HG03103 (cell line): Measurements from ENCODE around the gene TOR4A.
"Not testable (repeated sequence)": the region's sequence is repeated elsewhere in the genome, so short reads cannot be mapped to it uniquely, and the experiment has no call there.

Experiments used
- ATAC-seq: cut with Tn5 transposase; IDR thresholded peaks from one replicate; pipeline ENCODE4 v1.9.1; 2021; ENCODE audit warnings: low read depth; ENCODE audit not compliant: unreplicated experiment

Gene TOR4A

DNA sequence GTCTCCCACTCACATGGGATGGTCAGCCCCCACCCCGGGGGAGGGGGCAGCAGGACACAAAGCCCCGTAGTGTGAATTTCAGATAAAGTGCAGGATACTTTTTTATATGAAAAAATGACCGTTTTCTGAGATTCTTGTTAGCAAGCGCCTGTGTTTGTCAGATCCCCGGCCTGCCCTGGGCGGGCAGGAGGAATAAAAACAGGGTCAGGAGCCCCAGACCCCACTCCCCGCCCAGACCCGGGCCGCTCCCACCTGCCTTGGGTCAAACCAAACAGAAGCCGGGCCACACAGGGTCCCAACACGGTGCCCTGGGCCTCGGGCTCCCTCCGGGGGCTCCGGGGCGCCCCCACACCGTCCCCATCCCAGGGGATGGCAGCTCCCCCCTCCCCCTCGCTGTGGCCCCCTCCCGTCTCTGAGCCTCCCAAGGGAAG lies 38.1 kb downstream of the TOR4A start:
- ATAC-seq: no peak

DNA sequence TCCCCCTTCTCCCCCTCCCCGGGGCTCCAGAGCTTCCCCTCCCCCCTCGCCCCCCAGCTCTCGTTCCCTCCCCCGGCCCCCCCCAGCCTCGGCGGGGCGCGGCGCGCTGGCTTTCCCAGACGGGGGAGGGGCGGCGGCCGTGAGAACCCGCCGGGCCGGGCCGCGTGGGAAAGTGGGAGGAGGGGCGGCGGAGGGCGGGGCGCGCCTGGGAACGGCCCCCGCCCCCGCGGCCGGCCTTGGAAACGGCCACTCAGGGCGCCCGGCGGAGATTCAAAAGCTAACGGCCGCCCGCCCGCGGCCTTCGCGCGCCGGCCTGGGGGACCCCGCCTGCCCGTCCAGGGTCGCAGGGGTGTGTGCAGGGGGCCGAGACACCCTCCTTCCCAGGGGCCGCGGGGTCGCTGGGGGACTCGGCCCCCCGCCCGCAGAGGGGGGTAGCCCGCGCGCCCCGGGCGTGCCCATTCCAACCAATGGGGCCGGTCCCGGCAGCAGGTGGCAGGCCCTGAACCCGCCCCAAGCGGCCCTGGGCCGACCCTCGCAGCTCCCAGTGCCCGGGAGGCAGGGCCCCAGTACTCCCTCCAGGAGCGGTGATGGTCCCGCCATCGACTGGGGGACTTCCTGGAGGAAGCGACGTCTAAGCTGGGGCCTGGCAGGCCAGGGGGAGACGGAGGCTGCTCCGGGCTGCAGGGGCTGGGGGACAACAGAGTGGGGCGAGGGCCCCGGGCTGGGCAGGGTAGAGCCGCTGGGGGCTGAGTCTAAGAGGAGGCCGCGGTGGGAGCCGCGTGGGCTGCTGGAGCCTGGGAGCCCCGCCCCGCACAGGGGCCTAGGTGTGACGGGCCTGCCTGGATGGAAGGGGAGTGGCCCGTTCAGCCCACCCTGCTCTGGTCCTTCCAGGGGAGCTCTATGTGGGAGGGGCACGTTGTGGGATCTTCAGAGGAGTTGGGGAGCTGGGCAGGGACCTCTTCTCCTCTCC lies 38.8 kb downstream of the TOR4A start:
- no peak for ATAC-seq

DNA sequence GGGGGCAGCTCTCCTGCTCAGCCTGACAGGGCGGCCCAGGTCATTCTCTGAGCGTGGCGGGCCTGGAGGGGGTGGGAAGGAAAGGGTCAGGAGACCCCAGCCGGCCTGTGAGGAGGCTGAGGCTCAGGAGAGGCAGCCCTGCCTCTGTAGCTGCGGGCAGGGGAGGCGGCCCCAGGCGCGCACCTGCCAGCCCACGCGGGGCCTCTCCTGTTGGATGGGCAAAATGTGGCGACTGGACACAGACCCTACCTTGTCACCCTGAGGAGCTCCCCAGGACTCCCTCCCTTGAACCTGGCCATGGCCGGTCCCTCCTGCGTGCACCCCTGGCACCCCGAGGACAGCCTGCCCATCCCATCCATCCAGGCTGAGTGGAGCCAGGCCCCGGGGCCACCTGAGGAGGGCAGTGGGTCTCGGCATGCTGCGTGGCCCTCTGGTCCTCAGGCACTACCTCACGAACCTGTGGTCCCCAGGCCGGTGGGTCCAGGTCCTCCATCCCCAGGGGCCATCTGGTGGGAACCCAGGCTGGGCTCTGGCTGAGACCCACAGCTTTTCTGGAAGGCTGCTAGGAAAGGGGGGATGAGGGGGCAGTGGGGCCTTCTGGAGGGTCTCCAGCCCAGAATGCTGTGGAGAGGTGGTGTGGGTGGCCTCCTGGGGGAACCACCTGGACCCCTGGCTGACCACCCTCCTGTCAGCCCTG lies 39.6 kb downstream of the TOR4A start:
- ATAC-seq: no peak

DNA sequence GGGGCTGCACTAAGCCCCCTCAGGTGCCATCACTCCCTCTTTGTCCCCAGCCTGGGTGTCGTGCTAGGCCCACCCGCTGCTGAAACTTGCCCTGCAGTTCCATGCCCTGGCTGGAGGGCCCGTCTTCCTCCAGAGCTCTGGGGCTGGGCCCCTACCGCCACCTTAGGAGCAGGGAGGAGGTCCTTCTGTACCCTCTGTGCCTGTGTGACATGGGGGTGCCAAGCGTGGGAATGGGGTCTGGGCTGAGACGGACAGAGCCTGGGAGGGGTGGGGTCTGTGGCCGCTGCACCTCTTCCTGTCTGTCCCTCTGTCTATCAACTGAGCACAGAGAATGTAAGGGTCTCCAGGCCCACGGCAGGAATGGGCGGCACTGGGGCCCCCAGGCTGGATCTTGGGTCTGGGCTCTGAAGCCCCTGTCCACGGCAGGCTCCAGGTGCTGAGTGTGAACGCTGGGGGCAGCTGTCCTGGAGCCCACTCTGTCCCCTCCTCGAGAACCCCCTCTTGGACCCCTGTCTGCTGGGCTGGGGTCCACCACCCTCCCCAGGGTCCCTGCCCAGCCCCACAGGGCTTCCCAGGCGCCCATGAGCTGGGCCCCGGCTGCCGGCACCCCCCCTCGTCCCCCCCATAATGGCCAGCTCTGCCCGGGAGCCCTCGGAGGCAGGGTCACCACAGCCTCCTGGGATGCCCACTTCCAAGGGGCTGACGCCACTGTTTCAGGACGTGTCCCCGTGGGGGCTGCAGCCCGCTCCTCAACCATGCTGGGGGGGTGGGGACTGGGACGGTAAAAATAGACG lies 40.4 kb downstream of the TOR4A start:
- no peak for ATAC-seq

DNA sequence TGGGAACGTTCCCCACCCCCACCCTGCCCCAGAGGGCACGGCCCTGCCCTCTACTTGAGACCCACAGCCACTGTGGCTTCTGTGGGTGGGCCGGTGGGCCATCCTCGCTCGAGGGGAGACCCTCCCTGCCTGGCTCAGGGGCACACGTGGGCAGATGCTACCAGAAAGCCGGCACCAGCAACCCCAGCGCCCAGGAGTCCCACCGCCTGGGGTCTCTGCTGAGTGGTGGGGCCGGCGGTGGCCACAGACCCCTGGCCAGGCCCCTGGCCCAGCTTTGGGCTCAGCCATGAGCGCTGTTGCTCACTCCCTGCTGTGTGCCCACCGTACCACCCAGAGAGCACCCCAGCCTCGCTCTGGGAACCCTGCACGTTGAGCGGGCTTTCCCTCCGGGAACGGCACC lies 41.1 kb downstream of the TOR4A start:
- no peak for ATAC-seq

DNA sequence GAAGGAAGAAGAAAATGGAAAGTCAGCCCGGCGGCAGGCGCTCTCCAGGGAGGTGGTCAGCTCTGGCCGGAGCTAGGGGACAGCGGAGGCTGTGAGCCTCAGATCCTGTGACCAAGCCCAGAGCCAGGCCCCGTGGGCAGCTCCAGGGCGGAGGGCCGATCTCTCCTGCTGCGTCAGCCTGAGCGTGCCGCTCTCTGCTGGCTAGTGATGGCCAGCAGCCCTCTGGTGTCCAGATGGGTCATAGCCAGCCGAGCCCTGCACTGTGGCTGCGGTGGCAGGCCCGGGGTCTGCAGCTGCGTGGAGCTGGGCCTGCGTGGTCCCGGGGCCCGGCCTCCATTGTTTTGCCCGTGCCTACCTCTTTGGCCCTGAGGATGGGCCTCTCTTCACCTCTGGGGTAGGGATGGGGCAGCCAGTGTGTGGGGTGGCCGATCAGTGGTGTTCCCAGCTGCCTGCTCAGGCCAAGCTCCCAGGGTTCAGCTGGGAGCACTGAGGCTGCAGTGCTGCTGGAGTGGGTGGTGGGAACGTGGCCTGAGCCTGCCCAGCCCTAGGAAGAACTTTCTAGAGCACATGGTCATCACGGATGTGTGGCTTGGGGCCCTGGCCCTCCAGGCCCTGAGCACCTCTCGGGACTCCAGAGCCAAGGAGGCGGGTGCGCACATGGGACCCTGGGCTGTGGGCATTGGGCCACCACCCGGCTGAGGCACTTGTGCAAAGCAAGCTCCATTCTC lies 41.6 kb downstream of the TOR4A start:
- ATAC-seq: no peak

DNA sequence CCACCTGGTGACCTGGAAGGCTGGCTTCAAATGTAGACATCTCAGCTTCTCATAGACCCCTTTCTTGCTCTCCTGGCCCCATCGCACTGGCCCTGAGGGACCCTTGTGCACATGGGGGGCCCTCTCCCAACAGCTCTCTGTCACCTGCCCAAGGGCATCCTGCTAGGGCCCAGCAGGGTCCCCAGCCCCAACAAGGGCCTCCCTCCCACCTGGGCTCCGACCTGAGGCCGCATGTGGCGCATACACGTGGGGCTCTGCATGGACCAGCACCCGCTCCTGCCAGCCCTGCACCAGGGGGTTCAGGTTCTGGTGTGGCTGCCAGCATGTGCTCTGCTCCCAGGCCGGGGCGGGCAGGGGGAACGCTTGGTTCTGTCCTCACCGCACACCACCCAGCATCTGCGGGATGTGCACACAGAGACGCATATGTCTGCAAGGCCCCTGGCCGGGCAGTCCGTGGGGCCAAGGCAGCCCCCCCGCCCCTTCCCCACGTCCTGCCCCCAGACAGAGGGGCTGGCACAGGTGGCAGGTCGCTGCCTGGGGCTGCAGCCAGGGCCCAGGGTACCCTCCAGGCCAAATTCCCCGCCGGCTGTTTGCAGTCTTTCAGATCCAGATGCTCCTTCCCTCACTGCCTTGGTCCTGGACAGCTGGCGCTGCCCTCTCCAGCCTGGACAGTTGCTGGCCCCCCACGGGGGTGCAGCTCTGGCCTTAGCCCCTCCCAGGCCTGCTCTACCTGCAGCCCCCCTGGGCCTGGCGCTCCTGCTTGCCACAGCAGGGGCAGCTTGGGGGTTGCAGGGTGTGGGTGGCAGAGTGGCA lies 42.4 kb downstream of the TOR4A start:
- ATAC-seq: no peak

DNA sequence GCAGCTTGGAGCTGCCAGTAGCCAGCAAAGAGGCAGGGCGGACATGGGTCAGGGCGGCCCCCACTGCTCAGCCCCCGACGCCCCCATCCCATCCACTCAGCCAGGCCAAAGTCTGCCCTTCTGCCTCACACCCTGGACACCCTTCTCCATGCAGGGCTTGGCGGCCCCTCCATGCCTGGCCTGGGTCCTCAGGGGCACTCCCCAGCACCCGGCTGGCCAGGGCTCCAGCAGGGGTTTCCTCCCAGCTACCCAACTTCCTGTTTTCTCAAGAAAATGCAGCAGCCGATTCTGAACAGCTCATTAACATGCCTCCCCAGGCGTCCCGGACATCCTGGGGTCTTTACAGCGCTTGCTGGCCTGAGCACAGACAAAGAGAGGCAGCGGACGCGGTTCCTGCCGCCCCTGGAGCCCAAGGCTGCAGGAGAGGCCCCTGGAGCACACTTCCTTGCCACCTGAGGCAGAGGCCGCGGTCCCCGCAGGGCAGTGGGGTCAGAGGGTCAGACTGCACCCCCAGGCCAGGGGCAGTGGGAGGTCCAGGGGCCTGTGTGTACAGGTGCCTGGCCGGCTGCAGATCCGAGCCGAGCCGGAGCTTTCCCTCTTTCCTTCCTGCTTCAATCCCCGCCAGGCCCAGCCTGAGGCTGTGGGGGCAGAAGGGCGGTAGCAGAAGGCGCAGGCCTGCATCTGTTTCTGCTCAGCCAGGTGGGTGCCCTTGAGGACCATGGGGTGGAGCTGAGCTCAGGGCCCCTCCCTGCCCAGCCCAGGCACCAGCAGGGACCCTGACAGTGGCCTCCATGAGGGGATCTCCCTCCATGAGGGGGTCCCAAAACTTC lies 43.2 kb downstream of the TOR4A start:
- no peak for ATAC-seq

DNA sequence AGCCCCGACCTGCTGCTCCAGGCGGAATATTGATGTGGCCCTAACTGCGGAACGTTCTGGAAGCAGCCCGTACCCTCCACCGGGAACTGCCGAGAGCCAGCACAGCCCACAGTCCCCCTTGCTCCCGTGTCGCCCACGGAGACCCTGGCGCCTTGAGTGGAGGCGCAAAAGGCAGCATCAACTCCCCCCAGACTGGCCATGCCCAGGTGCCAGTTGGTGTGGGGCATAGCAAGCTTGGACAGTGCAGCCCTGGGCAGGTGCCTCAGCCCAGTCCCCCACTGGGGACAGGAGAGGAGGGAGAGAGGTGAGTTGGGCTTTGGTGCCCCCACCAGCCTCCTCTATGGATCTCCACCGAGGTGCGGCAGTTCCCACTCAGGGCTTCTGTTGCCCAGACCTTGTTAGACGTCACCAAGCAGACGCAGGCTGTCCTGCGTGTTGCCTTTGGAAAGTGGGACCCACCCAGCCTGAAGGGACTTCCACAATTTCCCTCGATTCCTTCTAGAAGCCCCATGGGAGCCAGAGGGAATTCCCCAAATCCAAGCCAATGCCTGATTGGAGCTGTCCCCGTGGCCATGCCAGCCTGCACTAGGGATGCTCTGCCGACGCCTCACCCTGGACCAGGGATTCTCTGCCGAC lies 44.3 kb downstream of the TOR4A start:
- ATAC-seq: no peak

DNA sequence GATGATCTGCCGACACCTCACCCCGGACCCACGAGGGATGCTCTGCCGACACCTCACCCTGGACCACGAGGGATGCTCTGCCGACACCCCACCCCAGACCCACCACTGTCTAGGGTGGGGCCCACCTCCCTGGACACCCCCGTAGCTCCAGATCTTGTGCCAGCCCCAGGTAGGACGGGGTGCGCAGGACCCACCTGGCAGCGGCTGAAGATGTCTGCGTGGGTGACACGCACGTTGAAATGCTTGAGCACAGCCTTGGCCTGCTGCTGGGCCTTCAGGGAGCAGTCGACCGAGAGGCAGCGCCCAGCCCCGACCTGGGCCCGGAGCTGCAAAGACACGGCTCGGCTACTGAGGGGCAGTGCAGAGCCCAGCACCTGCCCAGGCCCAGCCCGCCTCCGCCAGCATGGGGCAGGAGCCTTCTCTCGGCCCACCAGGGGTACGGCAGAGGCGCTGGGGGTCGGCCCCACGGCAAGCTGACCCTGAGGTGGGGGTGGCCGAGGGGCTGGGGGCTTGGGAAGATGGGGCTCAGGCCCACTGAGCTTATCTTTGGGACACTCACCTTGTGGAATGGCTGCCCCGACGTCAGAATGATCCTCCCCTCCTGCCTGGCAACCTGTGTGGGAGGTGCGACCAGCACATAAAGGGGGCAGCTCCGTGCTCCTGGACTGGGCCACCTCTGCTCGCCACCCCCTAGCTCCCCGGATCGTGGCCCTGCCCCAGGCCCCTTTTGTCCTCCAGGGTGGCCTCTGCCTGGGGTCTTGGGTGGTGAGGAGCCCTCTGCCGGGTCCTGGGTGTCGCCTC lies 46.2 kb downstream of the TOR4A start:
- ATAC-seq: no peak

DNA sequence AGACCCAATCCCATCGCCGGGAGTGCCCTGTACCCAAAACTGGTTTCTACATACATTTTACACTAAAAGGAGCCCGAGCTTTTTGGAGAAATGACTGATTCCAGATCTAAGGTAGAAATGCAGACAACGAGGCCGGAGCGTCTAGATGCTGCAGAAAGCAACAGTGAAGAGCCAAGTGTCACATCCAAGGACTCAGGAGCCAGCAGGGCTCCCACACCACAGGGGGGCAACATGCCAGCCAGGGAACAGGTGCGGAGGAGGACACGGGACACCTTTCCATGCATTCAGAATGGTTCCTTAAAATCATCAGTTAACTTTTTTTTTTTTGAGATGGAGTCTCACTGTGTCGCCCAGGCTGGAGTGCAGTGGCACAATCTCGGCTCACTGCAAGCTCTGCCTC lies 47.6 kb downstream of the TOR4A start:
- no peak for ATAC-seq

DNA sequence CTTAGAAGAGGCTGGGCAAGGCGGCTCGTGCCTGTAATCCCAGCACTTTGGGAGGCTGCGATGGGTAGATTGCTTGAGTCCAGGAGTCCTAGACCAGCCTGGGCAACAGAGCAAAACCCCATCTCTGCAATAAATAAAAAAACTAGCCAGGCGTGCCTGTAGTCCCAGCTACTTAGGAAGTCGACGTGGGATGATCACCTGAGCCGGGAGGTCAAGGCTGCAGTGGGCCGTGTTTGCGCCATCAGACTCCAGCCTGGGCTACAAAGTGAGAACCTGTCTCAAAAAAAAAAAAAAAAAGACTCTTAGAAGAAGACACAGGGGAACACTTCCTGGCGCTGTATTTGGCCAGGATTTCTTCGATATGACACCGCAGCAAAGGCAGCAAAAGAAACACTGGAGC lies 48.3 kb downstream of the TOR4A start:
- no peak for ATAC-seq

DNA sequence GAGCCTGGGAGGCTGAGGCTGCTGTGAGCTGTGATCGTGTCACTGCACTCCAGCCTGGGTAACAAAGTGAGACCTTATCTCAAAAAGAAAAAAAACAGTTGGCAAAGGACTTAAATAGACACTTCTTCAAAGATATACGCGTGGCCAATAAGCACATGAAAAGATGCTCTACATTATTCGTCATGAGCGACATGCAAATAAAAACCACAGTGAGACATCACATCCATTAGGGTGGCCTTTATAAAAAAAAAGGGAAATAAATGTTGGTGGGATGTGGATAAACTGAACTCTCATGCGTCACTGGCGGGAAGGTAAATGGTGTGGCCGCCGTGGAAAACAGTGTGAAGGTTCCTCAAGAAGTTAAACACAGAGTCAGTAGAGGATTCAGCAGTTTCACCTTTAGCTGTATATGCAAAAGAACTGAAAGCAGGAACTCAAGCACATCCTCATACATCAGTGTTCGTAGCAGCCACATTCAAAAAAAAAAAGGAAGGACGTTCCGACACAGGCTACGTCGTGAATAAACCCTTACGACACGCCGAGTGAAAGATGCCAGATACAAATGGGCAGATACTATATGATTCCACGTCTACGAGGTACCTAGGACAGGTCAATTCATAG lies 49.0 kb downstream of the TOR4A start:
- ATAC-seq: no peak

DNA sequence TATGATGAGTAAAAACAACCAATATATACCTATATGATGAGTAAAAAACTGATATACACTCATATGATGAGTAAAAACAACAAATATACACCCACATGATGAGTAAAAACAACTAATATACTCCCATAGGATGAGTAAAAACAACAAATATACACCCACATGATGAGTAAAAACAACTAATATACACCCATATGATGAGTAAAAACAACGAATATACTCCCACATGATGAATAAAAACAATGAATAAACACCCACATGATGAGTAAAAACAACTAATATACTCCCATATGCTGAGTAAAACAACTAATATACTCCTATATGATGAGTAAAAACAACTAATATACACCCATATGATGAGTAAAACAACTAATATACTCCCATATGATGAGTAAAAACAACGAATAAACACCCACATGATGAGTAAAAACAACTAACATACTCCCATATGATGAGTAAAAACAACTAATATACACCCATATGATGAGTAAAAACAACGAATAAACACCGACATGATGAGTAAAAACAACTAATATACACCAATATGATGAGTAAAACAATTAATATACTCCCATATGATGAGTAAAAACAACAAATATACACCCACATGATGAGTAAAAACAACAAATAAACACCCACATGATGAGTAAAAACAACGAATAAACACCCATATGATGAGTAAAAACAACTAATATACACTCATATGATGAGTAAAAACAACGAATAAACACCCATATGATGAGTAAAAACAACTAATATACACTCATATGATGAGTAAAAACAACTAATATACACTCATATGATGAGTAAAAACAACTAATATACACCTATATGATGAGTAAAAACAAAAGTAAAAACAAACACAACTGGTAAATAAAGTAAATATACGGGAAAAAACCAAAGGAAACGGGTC lies 50.4 kb downstream of the TOR4A start:
- not testable (repeated sequence) for ATAC-seq

DNA sequence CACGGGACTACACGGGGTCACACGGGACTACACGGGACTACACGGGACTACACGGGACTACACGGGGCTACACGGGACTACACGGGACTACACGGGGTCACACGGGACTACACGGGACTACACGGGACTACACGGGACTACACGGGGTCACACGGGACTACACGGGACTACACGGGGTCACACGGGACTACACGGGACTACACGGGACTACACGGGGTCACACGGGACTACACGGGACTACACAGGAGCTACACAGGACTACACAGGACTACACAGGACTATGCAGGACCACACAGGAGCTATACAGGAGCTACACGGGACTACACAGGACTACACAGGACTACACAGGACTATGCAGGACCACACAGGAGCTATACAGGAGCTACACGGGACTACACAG lies 52.1 kb downstream of the TOR4A start:
- not testable (repeated sequence) for ATAC-seq

DNA sequence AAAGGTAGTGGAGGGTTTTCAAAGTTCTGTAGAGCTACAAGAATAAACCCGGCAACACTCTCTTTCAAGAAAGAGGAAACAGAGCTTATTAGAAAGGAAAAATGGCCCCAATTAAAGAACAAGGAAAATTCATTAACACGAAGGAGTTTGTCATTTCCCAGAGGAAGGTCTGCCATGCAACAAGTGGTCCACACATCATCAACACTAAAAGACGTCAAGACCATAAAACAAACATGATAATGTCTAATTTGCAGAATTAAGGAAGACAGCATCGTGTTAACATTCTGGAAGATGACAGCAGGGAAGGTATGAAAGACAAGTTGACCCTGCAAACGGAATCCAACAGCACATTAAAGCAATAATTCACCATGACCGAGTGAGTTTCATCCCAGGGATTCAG lies 53.2 kb downstream of the TOR4A start:
- no peak for ATAC-seq
